HG02588 (cell line): ENCODE measurements around the gene RSBN1L.
A peak's percentile ranks its signal among the peaks of the same experiment; 100 is the strongest.

Source experiments
- ATAC-seq: cut with Tn5 transposase; IDR thresholded peaks from one replicate; pipeline ENCODE4 v1.9.1; 2021; ENCODE audit warnings: mild to moderate bottlenecking, moderate library complexity; ENCODE audit not compliant: unreplicated experiment

The RSBN1L gene

GRCh38 chr7:77727936-77728701 lies 31.9 kb downstream of the RSBN1L start:
- ATAC-seq = no peak

DNA sequence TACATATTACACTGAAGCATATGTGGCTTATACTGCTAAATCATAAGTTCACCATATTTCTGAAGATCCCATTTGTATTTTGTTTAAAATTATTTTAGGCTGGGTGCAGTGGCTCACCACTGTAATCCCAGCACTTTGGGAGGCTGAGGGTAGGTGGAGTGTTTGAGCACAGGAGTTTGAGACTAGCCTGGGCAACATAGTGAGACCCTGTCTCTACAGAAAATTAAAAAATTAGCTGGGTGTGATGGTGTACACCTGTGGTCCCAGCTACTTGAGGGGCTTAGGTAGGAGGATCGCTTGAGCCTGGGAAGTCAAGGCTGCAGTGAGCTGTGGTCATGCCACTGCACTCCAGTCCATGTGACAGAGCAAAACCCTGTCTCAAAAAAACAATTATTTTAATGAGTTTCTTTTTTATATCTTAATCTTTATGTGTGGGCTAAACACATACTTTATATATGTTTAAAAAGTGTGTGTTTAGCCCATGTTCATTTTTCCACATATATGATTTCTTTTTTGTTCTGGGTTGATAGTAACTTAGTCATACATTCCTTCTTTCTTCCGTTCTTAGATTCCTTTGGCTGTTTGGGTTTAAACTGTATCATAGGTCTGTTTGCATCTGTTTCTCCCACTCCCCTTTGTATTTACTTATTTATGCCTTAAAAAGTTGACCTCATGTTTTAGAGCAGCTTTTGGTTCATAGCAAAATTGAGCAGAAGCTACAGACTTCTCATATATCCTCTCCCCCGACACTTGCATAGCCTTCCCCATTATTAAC lies 33.5 kb downstream of the RSBN1L start:
- ATAC-seq = no peak

DNA sequence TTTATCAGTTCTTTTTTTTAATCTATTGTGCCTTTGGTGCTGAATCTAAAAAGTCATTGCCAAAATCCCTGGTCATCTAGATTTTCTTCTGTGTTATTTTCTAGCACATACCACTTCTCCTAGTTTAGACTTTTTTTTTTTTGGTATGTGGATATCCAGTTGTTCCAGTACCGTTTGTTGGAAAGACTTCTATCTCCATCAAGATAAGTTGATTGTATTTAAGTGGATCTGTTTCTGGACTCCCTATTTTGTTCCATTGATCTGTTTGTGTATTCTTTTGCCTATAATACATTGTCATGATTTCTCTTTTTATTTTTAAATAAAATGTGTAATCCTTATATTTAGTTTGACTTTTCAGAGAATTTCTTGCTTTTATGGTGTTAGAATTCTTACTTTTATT lies 35.5 kb downstream of the RSBN1L start:
- no peak for ATAC-seq

DNA sequence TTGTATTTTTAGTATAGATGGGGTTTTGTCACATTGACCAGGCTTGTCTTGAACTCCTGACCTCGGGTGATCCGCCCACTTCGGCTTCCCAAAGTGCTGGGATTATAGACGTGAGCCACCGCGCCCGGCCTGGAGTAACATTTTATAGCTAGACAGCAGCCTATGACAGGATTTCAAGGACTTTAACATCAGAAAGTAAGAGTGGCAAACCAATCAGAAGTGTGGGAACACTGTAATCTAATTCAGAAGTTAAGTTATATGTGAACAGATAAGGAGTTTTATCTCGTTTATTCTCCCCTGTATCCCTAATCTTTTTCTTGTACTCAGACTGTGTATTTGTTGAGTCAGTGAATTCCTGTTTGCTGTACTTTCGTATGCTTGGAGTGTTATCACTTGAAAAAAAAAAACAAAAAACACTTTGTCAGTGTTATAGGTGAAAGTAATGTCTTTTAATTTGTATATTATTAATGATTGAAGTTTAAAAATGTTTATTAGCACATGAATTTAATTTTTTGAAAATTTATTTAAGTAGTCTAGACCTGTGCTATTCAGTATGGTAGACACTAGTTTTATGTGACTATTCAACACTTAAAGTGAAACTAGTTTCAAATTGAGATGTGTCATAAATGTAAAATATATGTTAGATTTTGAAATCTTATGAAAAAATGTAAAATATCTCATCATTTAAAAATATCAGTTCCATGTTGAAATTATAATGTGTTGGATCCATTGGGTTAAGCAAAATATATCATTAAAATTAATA lies 38.6 kb downstream of the RSBN1L start:
- no peak for ATAC-seq

DNA sequence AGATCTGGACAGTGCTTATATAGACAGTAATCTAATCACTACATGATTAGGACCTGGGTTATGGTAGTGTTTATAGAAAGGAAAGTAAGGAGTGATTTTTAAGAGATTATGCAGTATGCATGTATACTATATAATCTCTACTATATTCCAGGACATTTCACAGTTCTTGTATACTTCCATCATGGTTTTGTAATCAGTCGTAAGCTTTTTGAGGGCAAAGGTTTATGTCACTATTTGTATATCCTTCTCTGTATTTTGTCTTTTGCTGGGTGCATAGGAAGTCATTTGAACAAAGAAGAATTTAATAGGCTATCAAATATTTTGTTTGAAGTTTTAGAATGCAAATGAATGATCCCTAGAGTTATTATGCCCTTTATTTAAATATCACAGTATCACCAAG lies 39.2 kb downstream of the RSBN1L start:
- no peak for ATAC-seq

- ATAC-seq = no peak
Observed at GRCh38 chr7:77736991-77737390, 40.7 kb downstream of the RSBN1L start.

- no peak for ATAC-seq
Observed at GRCh38 chr7:77738382-77738781, 42.1 kb downstream of the RSBN1L start.

DNA sequence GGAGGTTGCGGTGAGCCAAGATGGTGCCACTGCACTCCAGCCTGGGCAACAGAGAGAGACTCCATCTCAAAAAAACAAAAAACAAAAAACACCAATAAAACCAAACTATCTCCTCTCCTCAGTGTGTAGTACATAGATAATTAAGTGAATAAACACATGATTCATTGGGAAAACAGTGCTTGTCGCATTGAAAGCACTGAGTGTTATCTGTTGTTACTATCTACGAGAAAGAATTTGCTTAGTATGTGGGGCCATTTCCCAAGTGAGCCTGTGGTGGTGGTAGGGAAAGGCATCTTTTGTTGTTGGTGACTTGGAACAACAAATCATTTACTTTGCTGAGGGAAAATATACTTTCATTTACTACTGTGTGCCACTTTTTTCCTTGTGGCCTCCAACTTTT lies 42.6 kb downstream of the RSBN1L start:
- no peak for ATAC-seq

GRCh38 chr7:77740257-77740656 lies 44.0 kb downstream of the RSBN1L start:
- no peak for ATAC-seq

DNA sequence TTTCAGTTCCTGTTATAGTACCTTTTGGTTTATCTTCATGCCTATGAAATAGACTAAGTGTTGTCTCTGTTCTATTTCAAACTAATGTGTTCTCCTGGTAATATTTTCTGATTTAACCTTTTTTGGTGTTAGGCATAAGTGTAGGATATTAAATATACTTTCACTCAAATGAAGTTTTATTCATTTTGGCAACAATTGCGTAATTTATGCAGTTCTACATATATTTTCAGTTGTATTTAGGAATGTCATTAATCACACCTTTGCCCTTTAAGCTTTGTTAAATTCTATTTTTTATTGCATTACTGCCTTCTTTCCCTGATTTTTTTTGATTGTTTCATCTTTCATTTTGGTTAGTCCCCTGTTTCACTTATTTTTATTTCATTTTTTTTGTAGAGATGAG lies 47.3 kb downstream of the RSBN1L start:
- no peak for ATAC-seq

DNA sequence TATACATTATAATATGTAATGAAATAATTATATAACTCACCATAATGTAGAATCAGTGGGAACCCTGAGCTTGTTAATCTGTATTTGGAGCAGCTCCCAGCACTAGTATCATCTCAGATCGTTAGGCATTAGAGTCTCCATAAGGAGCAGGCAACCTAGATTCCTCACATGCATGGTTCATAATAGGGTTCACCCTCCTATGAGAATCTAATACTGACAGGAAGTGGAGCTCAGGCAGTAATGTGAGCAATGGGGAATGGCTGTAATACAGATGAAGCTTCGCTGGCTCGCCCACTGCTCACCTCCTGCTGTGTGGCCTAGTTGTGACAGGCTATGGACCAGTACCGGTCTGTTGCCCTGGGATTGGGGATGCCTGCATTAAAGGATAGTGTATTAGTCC lies 49.5 kb downstream of the RSBN1L start:
- no peak for ATAC-seq

GRCh38 chr7:77746164-77746823 lies 50.0 kb downstream of the RSBN1L start:
- ATAC-seq = no peak

GRCh38 chr7:77746824-77747165 lies 50.5 kb downstream of the RSBN1L start:
- no peak for ATAC-seq

DNA sequence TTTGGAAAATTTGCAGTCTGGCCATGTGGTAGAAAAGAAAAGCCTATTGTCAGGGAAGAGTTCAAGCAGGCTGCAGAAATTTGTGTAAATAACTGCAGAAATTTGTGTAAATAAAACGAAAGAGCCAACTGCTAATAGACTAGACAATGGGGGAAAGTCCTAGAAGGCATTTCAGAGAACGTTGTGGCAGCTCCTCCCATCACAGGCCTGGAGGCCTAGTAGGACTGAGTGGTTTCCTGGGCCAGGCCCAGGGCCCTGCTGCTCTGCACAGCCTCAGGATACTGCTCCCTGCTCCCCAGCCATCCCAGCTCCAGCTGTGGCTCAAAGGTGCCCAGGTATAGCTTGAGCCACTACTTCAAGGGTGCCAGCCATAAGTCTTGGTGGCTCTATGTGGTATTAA lies 50.9 kb downstream of the RSBN1L start:
- no peak for ATAC-seq

- ATAC-seq = no peak
Observed at GRCh38 chr7:77747718-77748117, 51.5 kb downstream of the RSBN1L start.

DNA sequence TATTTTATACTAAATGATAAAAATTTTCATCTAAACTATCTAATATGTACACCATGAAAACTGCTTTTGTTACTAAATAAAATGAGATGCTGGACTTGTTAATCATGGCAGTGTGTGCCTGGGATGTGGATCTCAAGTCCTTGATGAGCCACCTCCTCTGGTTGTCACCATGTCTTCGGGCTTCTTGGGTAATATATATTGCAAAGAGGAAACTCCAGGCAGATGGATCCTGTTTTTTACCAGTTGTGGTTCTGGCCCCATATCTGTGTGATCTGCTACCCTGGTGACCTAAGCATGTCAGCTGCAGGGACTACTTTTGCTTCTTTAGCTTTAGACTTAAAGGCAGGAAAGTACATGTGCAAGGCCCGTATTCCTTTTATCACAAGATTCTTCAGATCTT lies 55.8 kb downstream of the RSBN1L start:
- no peak for ATAC-seq

GRCh38 chr7:77753173-77753572 lies 56.9 kb downstream of the RSBN1L start:
- no peak for ATAC-seq

DNA sequence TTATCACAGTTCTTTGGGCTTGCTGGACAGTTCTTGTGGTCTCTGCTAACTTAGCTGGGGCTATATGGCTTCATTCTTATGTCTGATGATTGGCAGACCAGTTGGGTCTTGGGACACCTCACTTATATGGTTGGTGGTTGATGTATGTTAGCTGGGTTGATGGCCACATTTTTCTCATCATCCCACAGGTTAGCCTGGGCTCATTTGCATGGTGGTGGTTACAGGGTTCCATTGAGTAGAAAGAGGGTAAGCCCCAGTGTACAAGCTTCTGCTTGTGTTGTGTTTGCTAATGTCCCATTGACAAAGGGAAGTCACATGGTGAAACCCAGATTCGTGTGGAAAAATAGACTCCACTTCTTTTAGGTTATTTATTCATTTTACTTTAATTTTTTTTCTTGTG lies 61.3 kb downstream of the RSBN1L start:
- ATAC-seq = peak; percentile 96

- ATAC-seq = no peak
Observed at GRCh38 chr7:77759294-77759889, 63.1 kb downstream of the RSBN1L start.

- ATAC-seq = no peak
Observed at GRCh38 chr7:77760809-77761453, 64.7 kb downstream of the RSBN1L start.
